ENCODE measurements around the gene KMT2C. TPM values are rescaled to one million over a fixed set of nuclear protein-coding genes. Genes with fewer than 3 reads are reported as not detected.
"Not testable (repeated sequence)": the region's sequence is repeated elsewhere in the genome, so short reads cannot be mapped to it uniquely, and the experiment has no call there.

KMT2C gene
- total and polyA plus RNA-seq, 4 donors = 5.8 to 123 (median 56.2) TPM

- DNase-seq; intact Hi-C loops (cut with DNase I); H3K27ac ChIP-seq (ENCODE audit: low read depth in 1 of 2, low read length in 2 of 2); H3K9me3 ChIP-seq (ENCODE audit: control insufficient read depth, low read length); H3K4me1 ChIP-seq (ENCODE audit: control insufficient read depth in 1 of 2, insufficient read depth in 2 of 2, low read length in 2 of 2); H3K36me3 ChIP-seq (ENCODE audit: control insufficient read depth in 1 of 2, insufficient read depth in 2 of 2, low read length in 1 of 2); ATAC-seq (ENCODE audit: low FRiP score); H3K4me3 ChIP-seq (ENCODE audit: low read length in 2 of 2); H3K27me3 ChIP-seq (ENCODE audit: control insufficient read depth in 1 of 2, insufficient read depth in 2 of 2, low read length in 1 of 2): not testable (repeated sequence)
- 73 to 75% methylated on average over 7 of the region's 7 CpGs for WGBS, 2 donors
Measured at GRCh38 chr7:152470251-152471022, 34.6 kb upstream of the KMT2C start.

GRCh38 chr7:152469576-152469975 lies 33.8 kb upstream of the KMT2C start:
- H3K9me3 ChIP-seq (ENCODE audit: control insufficient read depth, low read length); ATAC-seq (ENCODE audit: low FRiP score); H3K4me1 ChIP-seq (ENCODE audit: control insufficient read depth in 1 of 2, insufficient read depth in 2 of 2, low read length in 2 of 2); H3K4me3 ChIP-seq (ENCODE audit: low read length in 2 of 2); H3K36me3 ChIP-seq (ENCODE audit: control insufficient read depth in 1 of 2, insufficient read depth in 2 of 2, low read length in 1 of 2); H3K27me3 ChIP-seq (ENCODE audit: control insufficient read depth in 1 of 2, insufficient read depth in 2 of 2, low read length in 1 of 2); DNase-seq; H3K27ac ChIP-seq (ENCODE audit: low read depth in 1 of 2, low read length in 2 of 2): not testable (repeated sequence)
- WGBS, 2 donors = 80 to 84% methylated on average over 7 of the region's 7 CpGs
- intact Hi-C loops (cut with DNase I) = loop anchor here in 1 of 2 donors (10.0 kb wide), 1 partner anchor 125 kb away; no protein-coding TSS in a partner anchor

- H3K36me3 ChIP-seq (ENCODE audit: control insufficient read depth in 1 of 2, insufficient read depth in 2 of 2, low read length in 1 of 2) = no peaks in the 10 kb centered on the region
- no peaks in the 10 kb centered on the region for H3K9me3 ChIP-seq (ENCODE audit: control insufficient read depth, low read length)
- ATAC-seq (ENCODE audit: low FRiP score) = no peak
- H3K4me3 ChIP-seq (ENCODE audit: low read length in 2 of 2) = no peak overlapping the region
- no peak overlapping the region for H3K27ac ChIP-seq (ENCODE audit: low read depth in 1 of 2, low read length in 2 of 2)
- no peaks in the 10 kb centered on the region for H3K4me1 ChIP-seq (ENCODE audit: control insufficient read depth in 1 of 2, insufficient read depth in 2 of 2, low read length in 2 of 2)
- no peak for DNase-seq
- intact Hi-C loops (cut with DNase I) = loop anchor here in 1 of 2 donors (10.0 kb wide), 1 partner anchor 122 kb away; no protein-coding TSS in a partner anchor
- 93 to 94% methylated on average over 8 to 9 of the region's 9 CpGs for WGBS, 2 donors
- no peaks in the 10 kb centered on the region for H3K27me3 ChIP-seq (ENCODE audit: control insufficient read depth in 1 of 2, insufficient read depth in 2 of 2, low read length in 1 of 2)
Measured at GRCh38 chr7:152467225-152467624, 31.4 kb upstream of the KMT2C start.

GRCh38 chr7:152465119-152465387 lies 29.2 kb upstream of the KMT2C start:
- WGBS, 2 donors = 8 to 9% methylated on average over 4 of the region's 4 CpGs
- no peak for ATAC-seq (ENCODE audit: low FRiP score)

GRCh38 chr7:152464312-152465118 lies 28.7 kb upstream of the KMT2C start:
- H3K27me3 ChIP-seq (ENCODE audit: control insufficient read depth in 1 of 2, insufficient read depth in 2 of 2, low read length in 1 of 2) = no peaks in the 10 kb centered on the region
- no peaks in the 10 kb centered on the region for H3K4me1 ChIP-seq (ENCODE audit: control insufficient read depth in 1 of 2, insufficient read depth in 2 of 2, low read length in 2 of 2)
- H3K27ac ChIP-seq (ENCODE audit: low read depth in 1 of 2, low read length in 2 of 2) = peak overlapping the region; percentile 43 to 59
- intact Hi-C loops (cut with DNase I) = loop anchor here (5.0 to 10.0 kb wide), 2 partner anchors 120 to 213 kb away; partner anchors contain the start of gene XRCC2 (in 1 of the 2)
- H3K36me3 ChIP-seq (ENCODE audit: control insufficient read depth in 1 of 2, insufficient read depth in 2 of 2, low read length in 1 of 2) = no peaks in the 10 kb centered on the region
- H3K4me3 ChIP-seq (ENCODE audit: low read length in 2 of 2) = peak overlapping the region; percentile 75 to 77
- WGBS, 2 donors = 0 to 1% methylated on average over 71 to 91 of the region's 91 CpGs
- peak; percentile 88 to 92 for DNase-seq
- ATAC-seq (ENCODE audit: low FRiP score) = peak; percentile 71
- no peaks in the 10 kb centered on the region for H3K9me3 ChIP-seq (ENCODE audit: control insufficient read depth, low read length)

More at GRCh38 chr7:152465119-152465387, 29.2 kb upstream of the KMT2C start:
- DNase-seq = no peak
- no peaks in the 10 kb centered on the region for H3K9me3 ChIP-seq (ENCODE audit: control insufficient read depth, low read length)
- intact Hi-C loops (cut with DNase I) = loop anchor here in 1 of 2 donors (10.0 kb wide), 1 partner anchor 120 kb away; no protein-coding TSS in a partner anchor
- H3K36me3 ChIP-seq (ENCODE audit: control insufficient read depth in 1 of 2, insufficient read depth in 2 of 2, low read length in 1 of 2) = no peaks in the 10 kb centered on the region
- H3K27ac ChIP-seq (ENCODE audit: low read depth in 1 of 2, low read length in 2 of 2) = no peak overlapping the region
- H3K4me1 ChIP-seq (ENCODE audit: control insufficient read depth in 1 of 2, insufficient read depth in 2 of 2, low read length in 2 of 2) = no peaks in the 10 kb centered on the region
- H3K27me3 ChIP-seq (ENCODE audit: control insufficient read depth in 1 of 2, insufficient read depth in 2 of 2, low read length in 1 of 2) = no peaks in the 10 kb centered on the region
- peak overlapping the region; percentile 75 to 77 for H3K4me3 ChIP-seq (ENCODE audit: low read length in 2 of 2)

GRCh38 chr7:152463709-152464311 lies 28.0 kb upstream of the KMT2C start:
- WGBS, 2 donors = 1% methylated on average over 47 to 71 of the region's 71 CpGs
- H3K36me3 ChIP-seq (ENCODE audit: control insufficient read depth in 1 of 2, insufficient read depth in 2 of 2, low read length in 1 of 2) = no peaks in the 10 kb centered on the region
- no peaks in the 10 kb centered on the region for H3K9me3 ChIP-seq (ENCODE audit: control insufficient read depth, low read length)
- H3K4me3 ChIP-seq (ENCODE audit: low read length in 2 of 2) = peak overlapping the region; percentile 75 to 77
- H3K4me1 ChIP-seq (ENCODE audit: control insufficient read depth in 1 of 2, insufficient read depth in 2 of 2, low read length in 2 of 2) = no peaks in the 10 kb centered on the region
- peak overlapping the region; percentile 43 to 59 for H3K27ac ChIP-seq (ENCODE audit: low read depth in 1 of 2, low read length in 2 of 2)
- ATAC-seq (ENCODE audit: low FRiP score) (peak; percentile 99), DNase-seq (peak; percentile 100)
- intact Hi-C loops (cut with DNase I) = loop anchor here (2.0 to 10.0 kb wide), 3 partner anchors 27 to 213 kb away; partner anchors contain the start of genes KMT2C (in 1 of the 2) and XRCC2 (in 1 of the 2)
- H3K27me3 ChIP-seq (ENCODE audit: control insufficient read depth in 1 of 2, insufficient read depth in 2 of 2, low read length in 1 of 2) = no peaks in the 10 kb centered on the region

- no peaks in the 10 kb centered on the region for H3K4me1 ChIP-seq (ENCODE audit: control insufficient read depth in 1 of 2, insufficient read depth in 2 of 2, low read length in 2 of 2)
- intact Hi-C loops (cut with DNase I) = loop anchor here (2.0 to 10.0 kb wide), 3 partner anchors 26 to 214 kb away; partner anchors contain the start of genes KMT2C (in 1 of the 2) and XRCC2 (in 1 of the 2)
Measured at GRCh38 chr7:152462995-152463708, 27.3 kb upstream of the KMT2C start.

More at GRCh38 chr7:152462995-152463708, 27.3 kb upstream of the KMT2C start:
- DNase-seq (no peak), ATAC-seq (ENCODE audit: low FRiP score) (peak; percentile 45)
- H3K27ac ChIP-seq (ENCODE audit: low read depth in 1 of 2, low read length in 2 of 2) = peak overlapping the region; percentile 86 to 94
- no peaks in the 10 kb centered on the region for H3K36me3 ChIP-seq (ENCODE audit: control insufficient read depth in 1 of 2, insufficient read depth in 2 of 2, low read length in 1 of 2)
- no peaks in the 10 kb centered on the region for H3K27me3 ChIP-seq (ENCODE audit: control insufficient read depth in 1 of 2, insufficient read depth in 2 of 2, low read length in 1 of 2)
- peak overlapping the region; percentile 63 to 75 for H3K4me3 ChIP-seq (ENCODE audit: low read length in 2 of 2)
- 0 to 1% methylated on average over 26 to 29 of the region's 29 CpGs for WGBS, 2 donors
- H3K9me3 ChIP-seq (ENCODE audit: control insufficient read depth, low read length) = no peaks in the 10 kb centered on the region
